Measurements from ENCODE around the gene CA10. TPM values are rescaled to one million over a fixed set of nuclear protein-coding genes. Genes with fewer than 3 reads are reported as not detected.

The CA10 gene
- total and polyA plus RNA-seq, 4 experiments from 2014 or later: 0.57 TPM; not detected in 3

GRCh38 chr17:52027620-52028295 lies 130.8 kb downstream of the CA10 start:
- no peak for DNase-seq
- Histone ChIP-seq H3K4me3 (ENCODE audit: low read length in 2 of 2) (no peak overlapping the region), H3K36me3 (ENCODE audit: insufficient read depth, low read length) (no peaks in the 10 kb centered on the region), H3K4me1 (ENCODE audit: insufficient read depth, low read length) (no peaks in the 10 kb centered on the region), H3K27me3 (ENCODE audit: insufficient read depth, low read length) (no peaks in the 10 kb centered on the region), H3K9me3 (ENCODE audit: control insufficient read depth in 1 of 2, low read length in 2 of 2) (no peaks in the 10 kb centered on the region), H3K27ac (ENCODE audit: low read depth, low read length) (no peak overlapping the region)
- Mint-ChIP-seq H3K27ac (no peak overlapping the region), H3K36me3 (no peaks in the 10 kb centered on the region), H3K9me3 (peaks cover 0 to 4% (median under 1%) of the 10 kb centered on the region in 8 donors), H3K4me1 (no peaks in the 10 kb centered on the region), H3K4me3 (no peak overlapping the region), H3K27me3 (peaks cover 0 to 4% of the 10 kb centered on the region in 2 donors)
- CTCF ChIA-PET (ENCODE audit: partially characterized antibody): no interaction called here
- POLR2A ChIA-PET (ENCODE audit: partially characterized antibody): no interaction called here
- intact Hi-C loops (cut with micrococcal nuclease): no loop called here

GRCh38 chr17:52027081-52027480 lies 131.4 kb downstream of the CA10 start:
- no peaks in the 10 kb centered on the region for H3K36me3 ChIP-seq (ENCODE audit: insufficient read depth, low read length)
- no peak overlapping the region for H3K4me3 ChIP-seq (ENCODE audit: low read length in 2 of 2)
- Mint-ChIP-seq H3K9me3 (peaks cover 0 to 5% (median 3%) of the 10 kb centered on the region in 8 donors), H3K4me3 (no peak overlapping the region), H3K27me3 (peaks cover 1 to 2% of the 10 kb centered on the region in 2 donors), H3K36me3 (no peaks in the 10 kb centered on the region), H3K4me1 (no peaks in the 10 kb centered on the region), H3K27ac (no peak overlapping the region)
- H3K9me3 ChIP-seq (ENCODE audit: control insufficient read depth in 1 of 2, low read length in 2 of 2): no peaks in the 10 kb centered on the region
- intact Hi-C loops (cut with micrococcal nuclease): no loop called here
- no peak overlapping the region for H3K27ac ChIP-seq (ENCODE audit: low read depth, low read length)
- H3K4me1 ChIP-seq (ENCODE audit: insufficient read depth, low read length): no peaks in the 10 kb centered on the region
- no peak for DNase-seq
- ChIA-PET CTCF (ENCODE audit: partially characterized antibody) (no interaction called here), POLR2A (ENCODE audit: partially characterized antibody) (no interaction called here)
- no peaks in the 10 kb centered on the region for H3K27me3 ChIP-seq (ENCODE audit: insufficient read depth, low read length)

GRCh38 chr17:52026075-52026474 lies 132.4 kb downstream of the CA10 start:
- POLR2A ChIA-PET (ENCODE audit: partially characterized antibody): no interaction called here

GRCh38 chr17:52025236-52025635 lies 133.3 kb downstream of the CA10 start:
- Mint-ChIP-seq H3K27ac (no peak overlapping the region), H3K9me3 (peaks cover 0 to 9% (median 4%) of the 10 kb centered on the region in 8 donors), H3K36me3 (no peaks in the 10 kb centered on the region), H3K4me3 (no peak overlapping the region), H3K4me1 (no peaks in the 10 kb centered on the region), H3K27me3 (peaks cover 1 to 3% of the 10 kb centered on the region in 2 donors)
- CTCF ChIA-PET (ENCODE audit: partially characterized antibody): no interaction called here
- POLR2A ChIA-PET (ENCODE audit: partially characterized antibody): no interaction called here
- no peak for DNase-seq
- no peaks in the 10 kb centered on the region for H3K36me3 ChIP-seq (ENCODE audit: insufficient read depth, low read length)
- intact Hi-C loops (cut with micrococcal nuclease): no loop called here
- H3K4me1 ChIP-seq (ENCODE audit: insufficient read depth, low read length): no peaks in the 10 kb centered on the region
- H3K4me3 ChIP-seq (ENCODE audit: low read length in 2 of 2): no peak overlapping the region
- no peaks in the 10 kb centered on the region for H3K9me3 ChIP-seq (ENCODE audit: control insufficient read depth in 1 of 2, low read length in 2 of 2)
- no peaks in the 10 kb centered on the region for H3K27me3 ChIP-seq (ENCODE audit: insufficient read depth, low read length)
- no peak overlapping the region for H3K27ac ChIP-seq (ENCODE audit: low read depth, low read length)

More at GRCh38 chr17:52026075-52026474, 132.4 kb downstream of the CA10 start:
- Mint-ChIP-seq H3K9me3 (peaks cover 0 to 9% (median 4%) of the 10 kb centered on the region in 8 donors), H3K27ac (no peak overlapping the region), H3K27me3 (peaks cover 1 to 3% of the 10 kb centered on the region in 2 donors), H3K4me3 (no peak overlapping the region), H3K4me1 (no peaks in the 10 kb centered on the region), H3K36me3 (no peaks in the 10 kb centered on the region)
- Histone ChIP-seq H3K27me3 (ENCODE audit: insufficient read depth, low read length) (no peaks in the 10 kb centered on the region), H3K36me3 (ENCODE audit: insufficient read depth, low read length) (no peaks in the 10 kb centered on the region), H3K27ac (ENCODE audit: low read depth, low read length) (no peak overlapping the region), H3K4me1 (ENCODE audit: insufficient read depth, low read length) (no peaks in the 10 kb centered on the region), H3K9me3 (ENCODE audit: control insufficient read depth in 1 of 2, low read length in 2 of 2) (no peaks in the 10 kb centered on the region), H3K4me3 (ENCODE audit: low read length in 2 of 2) (no peak overlapping the region)
- DNase-seq: no peak
- intact Hi-C loops (cut with micrococcal nuclease): no loop called here
- CTCF ChIA-PET (ENCODE audit: partially characterized antibody): no interaction called here

GRCh38 chr17:52024300-52024870 lies 134.1 kb downstream of the CA10 start:
- peaks cover 0 to 9% (median 4%) of the 10 kb centered on the region in 8 donors for H3K9me3 Mint-ChIP-seq
- ChIA-PET CTCF (ENCODE audit: partially characterized antibody) (no interaction called here), POLR2A (ENCODE audit: partially characterized antibody) (no interaction called here)
- no peaks in the 10 kb centered on the region for H3K36me3 Mint-ChIP-seq
- DNase-seq: no peak
- Histone ChIP-seq H3K27me3 (ENCODE audit: insufficient read depth, low read length) (no peaks in the 10 kb centered on the region), H3K36me3 (ENCODE audit: insufficient read depth, low read length) (no peaks in the 10 kb centered on the region), H3K4me1 (ENCODE audit: insufficient read depth, low read length) (no peaks in the 10 kb centered on the region), H3K4me3 (ENCODE audit: low read length in 2 of 2) (no peak overlapping the region), H3K9me3 (ENCODE audit: control insufficient read depth in 1 of 2, low read length in 2 of 2) (no peaks in the 10 kb centered on the region), H3K27ac (ENCODE audit: low read depth, low read length) (no peak overlapping the region)
- H3K4me1 Mint-ChIP-seq: no peaks in the 10 kb centered on the region
- no peak overlapping the region for H3K4me3 Mint-ChIP-seq
- no peak overlapping the region for H3K27ac Mint-ChIP-seq
- intact Hi-C loops (cut with micrococcal nuclease): no loop called here
- H3K27me3 Mint-ChIP-seq: peaks cover 1% of the 10 kb centered on the region in 2 donors

GRCh38 chr17:52011064-52011463 lies 147.4 kb downstream of the CA10 start:
- ChIA-PET CTCF (ENCODE audit: partially characterized antibody) (no interaction called here), POLR2A (ENCODE audit: partially characterized antibody) (no interaction called here)
- Mint-ChIP-seq H3K27me3 (peaks cover 0 to 1% of the 10 kb centered on the region in 2 donors), H3K4me1 (no peaks in the 10 kb centered on the region), H3K36me3 (no peaks in the 10 kb centered on the region), H3K9me3 (peaks cover 0 to 10% (median 1%) of the 10 kb centered on the region in 8 donors), H3K4me3 (no peak overlapping the region), H3K27ac (no peak overlapping the region)
- Histone ChIP-seq H3K36me3 (ENCODE audit: insufficient read depth, low read length) (no peaks in the 10 kb centered on the region), H3K27ac (ENCODE audit: low read depth, low read length) (no peak overlapping the region), H3K4me1 (ENCODE audit: insufficient read depth, low read length) (no peaks in the 10 kb centered on the region), H3K9me3 (ENCODE audit: control insufficient read depth in 1 of 2, low read length in 2 of 2) (no peaks in the 10 kb centered on the region), H3K4me3 (ENCODE audit: low read length in 2 of 2) (no peak overlapping the region), H3K27me3 (ENCODE audit: insufficient read depth, low read length) (no peaks in the 10 kb centered on the region)
- intact Hi-C loops (cut with micrococcal nuclease): no loop called here
- DNase-seq: no peak

- Histone ChIP-seq H3K27me3 (ENCODE audit: insufficient read depth, low read length) (no peaks in the 10 kb centered on the region), H3K9me3 (ENCODE audit: control insufficient read depth in 1 of 2, low read length in 2 of 2) (no peaks in the 10 kb centered on the region), H3K4me3 (ENCODE audit: low read length in 2 of 2) (no peak overlapping the region), H3K27ac (ENCODE audit: low read depth, low read length) (no peak overlapping the region), H3K4me1 (ENCODE audit: insufficient read depth, low read length) (no peaks in the 10 kb centered on the region), H3K36me3 (ENCODE audit: insufficient read depth, low read length) (no peaks in the 10 kb centered on the region)
- no peak for DNase-seq
- CTCF ChIA-PET (ENCODE audit: partially characterized antibody): no interaction called here
- intact Hi-C loops (cut with micrococcal nuclease): no loop called here
- Mint-ChIP-seq H3K27me3 (no peaks in the 10 kb centered on the region), H3K4me1 (no peaks in the 10 kb centered on the region), H3K4me3 (no peak overlapping the region), H3K36me3 (no peaks in the 10 kb centered on the region), H3K27ac (no peak overlapping the region), H3K9me3 (peaks cover 0 to 2% (median 0%) of the 10 kb centered on the region in 8 donors)
- POLR2A ChIA-PET (ENCODE audit: partially characterized antibody): no interaction called here
These were observed 158.9 kb downstream of the CA10 start for GRCh38 chr17:51999654-52000053.
